Endothelial cell of hepatic sinusoid (primary cell): ENCODE results near the gene CARHSP1.
"Not testable (repeated sequence)": the region's sequence is repeated elsewhere in the genome, so short reads cannot be mapped to it uniquely, and the experiment has no call there.

Source experiments
- in situ Hi-C: cut with HindIII; loops from 2 replicates; pipeline ENCODE4 v1.10.0; 2017; ENCODE audit warnings: low sequenced_read_pairs

The CARHSP1 gene

DNA sequence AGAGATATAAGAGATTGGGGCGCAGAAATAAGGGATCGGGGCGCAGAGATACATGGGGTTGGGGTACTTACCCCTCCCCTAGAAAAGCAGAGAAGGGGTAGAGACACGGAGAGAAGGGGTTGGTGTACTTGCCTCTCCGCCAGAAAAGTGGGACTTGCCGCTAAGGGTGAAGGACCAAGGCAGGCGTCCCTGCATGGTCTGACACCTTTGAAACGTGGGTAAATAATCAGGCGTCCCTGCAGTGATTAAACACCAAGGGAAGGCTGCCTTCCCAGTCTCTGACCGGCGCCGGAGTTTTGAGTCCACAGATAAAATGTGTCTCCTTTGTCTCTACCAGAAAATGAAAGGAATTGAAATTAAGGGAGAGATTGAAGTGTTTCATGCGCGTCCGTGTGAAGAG is 31.2 kb downstream of the CARHSP1 start:
- in situ Hi-C loops = not testable (repeated sequence)

DNA sequence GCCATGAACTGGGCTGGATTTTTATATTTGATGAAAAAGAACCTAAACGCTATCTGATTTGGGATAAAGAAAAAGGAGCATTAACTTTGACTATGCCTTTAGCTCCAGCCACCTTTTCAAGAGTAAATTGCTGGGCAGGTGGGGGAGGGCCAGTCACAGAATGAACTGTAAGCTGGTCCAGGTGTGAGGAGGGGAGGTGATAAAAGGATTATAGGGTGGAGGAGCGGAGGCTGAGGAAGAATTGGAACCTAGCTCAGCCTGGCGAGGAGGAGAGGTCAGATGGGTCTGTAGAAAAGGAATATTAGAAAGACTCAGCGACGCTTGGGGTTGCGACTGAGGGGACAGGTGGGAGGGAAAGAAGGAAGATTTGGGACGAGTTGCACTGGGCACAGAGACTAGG is 32.0 kb downstream of the CARHSP1 start:
- in situ Hi-C loops = not testable (repeated sequence)

DNA sequence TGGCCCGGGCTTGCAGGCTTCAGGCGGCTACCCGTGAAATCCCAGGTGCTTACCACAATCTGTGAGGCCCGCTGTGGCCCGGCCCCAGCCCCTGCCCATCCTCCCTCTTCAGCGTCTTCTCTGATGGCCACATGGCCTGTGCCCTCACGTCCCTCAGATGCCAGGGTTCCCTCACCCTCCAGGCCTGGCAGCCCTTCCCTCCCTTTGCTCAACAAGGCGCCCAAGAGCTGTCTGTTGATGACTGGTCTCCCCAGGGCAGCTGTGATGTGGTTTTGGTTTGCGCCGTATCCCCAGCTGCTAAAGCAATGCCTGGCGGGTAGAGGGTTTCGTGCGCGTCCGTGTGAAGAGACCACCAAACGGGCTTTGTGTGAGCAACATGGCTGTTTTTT is 36.1 kb downstream of the CARHSP1 start:
- in situ Hi-C loops = no loop called here

DNA sequence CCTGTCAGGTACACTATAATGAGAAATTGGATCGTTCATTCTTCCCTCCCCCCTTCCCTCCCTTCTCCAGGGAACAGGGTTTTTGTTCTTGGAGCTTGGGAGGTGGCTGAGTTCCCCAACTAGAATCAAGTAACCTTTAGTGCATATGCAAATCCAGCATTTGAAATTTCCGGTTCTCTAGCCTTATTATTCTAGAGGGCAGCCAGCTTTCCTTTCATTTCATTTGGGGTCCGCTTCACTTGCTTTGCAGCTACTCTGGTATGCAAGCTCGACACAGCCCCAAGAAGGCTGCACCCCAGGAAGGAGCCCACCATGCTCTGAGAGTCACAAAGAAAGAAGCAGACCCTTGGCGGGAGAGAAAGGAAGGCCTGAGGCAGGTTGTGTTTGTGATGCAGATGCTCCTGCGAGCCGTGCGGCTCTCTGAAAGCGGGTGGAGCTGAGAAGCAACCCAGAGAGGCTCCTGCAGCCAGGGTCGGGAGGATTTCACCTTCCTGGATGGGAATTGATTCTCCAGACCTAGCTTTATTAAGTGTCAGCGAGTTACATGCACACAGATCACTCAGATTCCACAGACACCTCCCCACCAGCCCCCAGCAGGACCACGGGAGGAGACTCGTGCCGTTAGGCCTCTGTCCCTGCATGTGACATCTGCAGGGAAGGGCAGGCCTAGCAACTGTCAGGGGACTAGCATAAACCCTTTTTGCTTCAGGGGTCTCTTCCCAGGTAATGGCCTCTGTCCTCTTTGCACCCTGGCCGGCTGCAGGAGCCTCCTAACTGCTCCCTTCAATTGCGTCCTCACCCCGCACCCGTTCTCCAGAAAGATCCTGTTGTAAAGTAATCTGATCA is 36.7 kb downstream of the CARHSP1 start:
- in situ Hi-C loops = no loop called here

DNA sequence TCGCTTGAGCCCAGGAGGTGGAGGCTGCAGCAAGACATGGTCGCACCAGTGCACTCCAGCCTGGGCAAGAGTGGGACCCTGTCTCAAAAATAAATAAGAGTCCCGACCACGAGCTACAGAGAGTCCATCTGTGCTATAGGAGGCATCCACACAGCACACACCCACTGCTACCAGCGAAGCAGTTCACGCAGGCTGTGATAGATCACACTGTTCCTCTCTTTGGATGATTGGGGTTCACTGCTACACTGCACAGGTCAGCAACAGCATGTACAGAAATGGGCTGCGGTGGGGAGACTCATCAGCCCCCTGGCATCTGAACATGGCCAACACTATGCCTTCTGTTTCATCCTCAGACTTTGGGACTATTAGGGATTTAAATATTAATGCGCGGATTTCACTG is 37.4 kb downstream of the CARHSP1 start:
- in situ Hi-C loops = no loop called here

DNA sequence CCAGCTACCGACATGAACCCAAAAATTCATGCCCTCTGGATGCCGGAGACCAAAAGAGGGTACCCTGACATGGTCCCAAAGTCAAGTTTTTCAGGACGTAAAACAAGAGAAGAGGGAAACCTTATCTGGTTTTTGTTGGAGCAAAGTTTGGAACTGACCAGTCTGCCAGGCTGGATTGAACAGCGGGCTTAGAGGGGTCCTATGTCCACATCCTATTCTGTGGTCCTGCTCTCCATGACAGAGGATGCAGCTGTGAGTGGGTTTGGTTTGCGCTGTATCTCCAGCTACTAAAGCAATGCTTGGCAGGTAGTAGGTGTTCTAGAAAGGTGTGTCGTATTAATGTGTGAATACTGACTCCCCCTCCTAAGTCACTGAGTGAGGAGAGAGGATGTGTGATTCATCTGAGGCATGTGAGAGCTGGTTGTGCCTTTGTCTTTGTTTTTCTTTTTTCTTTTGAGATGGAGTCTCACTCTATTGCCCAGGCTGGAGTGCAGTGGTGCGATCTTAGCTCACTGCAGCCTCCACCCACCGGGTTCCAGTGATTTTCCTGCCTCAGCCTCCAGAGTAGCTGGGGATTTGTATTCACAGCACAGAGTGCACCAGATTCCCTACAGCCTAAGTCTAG is 40.2 kb downstream of the CARHSP1 start:
- in situ Hi-C loops = no loop called here

DNA sequence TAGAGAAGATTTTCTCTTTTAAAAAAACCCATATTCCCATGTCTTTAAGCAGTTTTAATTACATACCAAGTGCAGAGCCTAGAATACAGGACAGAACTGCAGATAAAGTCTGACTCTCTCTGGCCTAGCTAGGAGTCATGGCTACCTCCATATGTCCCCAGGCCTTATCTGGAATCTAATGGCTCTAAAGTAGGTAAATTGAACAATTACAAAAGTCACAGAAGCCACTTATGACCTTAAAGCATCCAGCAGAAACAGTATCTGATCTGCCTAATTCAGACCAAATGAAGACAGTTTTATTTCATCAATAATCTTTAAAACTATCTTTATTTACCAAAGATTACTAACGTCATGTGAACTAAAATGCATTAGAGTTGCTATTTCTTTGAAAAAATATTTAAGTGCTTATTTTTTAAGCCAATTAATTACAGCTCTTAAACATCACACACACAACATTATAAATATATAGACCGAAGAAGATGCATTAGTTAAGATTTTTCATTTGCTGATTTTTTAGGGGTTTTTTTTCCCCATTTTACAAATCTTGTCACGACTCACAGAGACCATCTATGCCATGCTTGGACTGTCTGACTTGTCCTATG is 42.4 kb downstream of the CARHSP1 start:
- in situ Hi-C loops = no loop called here

DNA sequence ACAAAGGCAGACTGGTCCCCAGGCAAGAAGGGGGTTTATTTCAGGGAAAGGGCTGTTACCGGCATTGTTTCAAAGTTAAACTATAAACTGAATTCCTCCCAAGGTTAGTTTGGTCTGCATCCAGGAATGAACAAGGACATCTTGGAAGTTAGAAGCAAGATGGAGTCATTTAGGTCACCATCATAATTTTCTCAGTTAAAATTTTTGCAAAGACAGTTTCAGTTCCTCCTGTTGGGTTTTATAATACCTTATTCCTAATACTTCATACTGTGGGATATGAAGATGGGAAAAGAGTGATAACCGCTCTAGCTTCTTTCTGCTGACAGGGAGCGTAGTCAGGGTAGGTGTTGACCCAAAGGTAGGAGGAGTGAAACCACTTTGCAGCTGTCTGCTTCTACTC is 46.4 kb downstream of the CARHSP1 start:
- in situ Hi-C loops = no loop called here

DNA sequence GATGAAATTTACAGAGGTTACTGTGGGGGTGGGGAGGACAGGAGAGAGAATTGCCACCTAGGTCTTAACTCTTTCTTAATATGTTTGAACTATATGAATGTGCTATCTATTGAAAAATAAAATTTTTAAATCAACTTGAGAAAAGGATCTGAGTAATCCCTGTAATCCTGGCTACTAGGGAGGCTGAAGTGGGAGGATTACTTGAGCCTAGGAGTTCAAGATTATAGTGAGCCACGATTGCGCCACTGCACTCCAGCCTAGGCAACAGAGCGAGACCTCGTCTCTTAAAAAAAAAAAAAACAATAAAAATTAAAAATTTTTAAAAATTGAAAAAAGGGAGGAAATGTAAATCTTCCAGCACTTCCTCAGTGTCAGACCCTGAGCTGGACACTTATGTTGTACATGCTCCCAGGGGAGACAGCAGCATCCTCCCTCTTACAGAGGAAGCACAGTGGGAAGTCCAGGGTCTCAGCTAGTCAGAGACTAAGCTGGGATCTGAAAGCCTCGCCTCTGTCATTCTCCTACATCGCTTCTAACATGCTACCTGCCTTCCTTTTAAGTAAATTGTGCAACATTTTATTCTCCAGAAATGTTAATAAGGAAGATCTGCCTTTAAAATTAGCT is 49.3 kb downstream of the CARHSP1 start:
- in situ Hi-C loops = no loop called here

DNA sequence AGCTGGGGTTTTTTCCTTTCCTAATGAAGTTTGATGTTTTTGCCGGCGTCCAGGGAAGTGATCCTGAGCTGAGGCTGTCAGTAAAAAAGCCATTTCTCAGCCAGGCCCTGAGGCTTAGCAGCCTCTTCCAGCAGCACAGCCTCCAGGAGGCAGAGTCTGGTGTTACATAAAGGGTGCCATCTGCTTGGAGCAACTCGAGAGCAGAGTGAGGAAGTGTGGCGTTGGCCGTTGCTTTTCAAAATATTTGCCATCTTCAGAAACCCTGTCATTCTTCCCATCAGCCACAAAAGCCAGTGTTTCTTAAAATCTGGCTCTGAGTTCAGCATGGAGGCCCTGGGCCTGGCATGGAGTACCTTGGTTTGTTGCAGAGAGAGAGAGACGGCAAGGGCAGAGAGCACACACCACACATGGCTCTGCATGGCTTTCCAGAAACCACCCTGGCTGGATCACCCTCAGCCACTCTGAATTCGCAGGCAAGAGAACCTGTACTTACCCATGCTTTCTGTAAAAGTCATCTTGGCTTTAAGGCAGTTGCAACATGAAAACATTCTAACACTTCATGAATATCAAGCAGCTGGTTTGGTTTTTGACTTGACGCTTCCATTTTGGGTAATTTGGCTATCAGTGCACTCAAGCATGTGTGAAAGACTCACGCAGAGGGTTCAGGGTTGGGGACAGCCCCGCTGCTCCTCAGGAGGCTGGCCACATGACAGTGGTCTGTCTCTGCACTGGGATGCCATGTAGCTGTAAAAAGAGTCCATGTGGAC is 50.1 kb downstream of the CARHSP1 start:
- in situ Hi-C loops = no loop called here

DNA sequence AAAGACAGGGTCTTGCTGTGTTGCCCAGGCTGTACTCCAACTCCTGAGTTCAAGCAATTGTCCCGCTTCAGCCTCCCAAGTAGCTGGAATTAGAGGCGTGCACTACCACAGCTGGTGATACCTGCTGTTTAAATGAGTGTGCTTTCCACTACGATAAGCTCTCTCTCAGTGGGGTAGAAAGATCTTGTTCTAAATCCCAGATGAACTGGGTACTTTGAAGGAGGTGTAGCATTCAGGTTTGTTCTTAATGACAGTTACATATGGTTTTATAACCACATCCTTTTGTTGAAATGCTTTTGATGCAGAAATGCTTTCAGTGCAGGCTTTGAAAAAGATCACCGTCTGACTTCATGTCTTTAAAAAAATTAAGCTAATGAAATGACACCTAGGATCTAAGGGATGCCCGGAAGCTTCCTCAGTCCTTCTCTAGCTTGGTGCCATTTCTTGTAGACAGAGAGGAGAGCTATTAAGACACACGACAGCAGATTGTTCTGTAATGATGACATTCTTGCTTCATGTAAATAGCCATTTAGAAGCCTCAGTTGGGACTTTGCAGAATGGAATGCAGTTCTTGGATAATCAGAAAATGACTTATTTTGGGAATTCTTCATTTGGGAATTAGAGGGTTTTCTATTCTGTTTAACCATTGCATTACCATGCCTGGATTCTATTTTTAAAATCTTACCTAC is 51.7 kb downstream of the CARHSP1 start:
- in situ Hi-C loops = no loop called here

DNA sequence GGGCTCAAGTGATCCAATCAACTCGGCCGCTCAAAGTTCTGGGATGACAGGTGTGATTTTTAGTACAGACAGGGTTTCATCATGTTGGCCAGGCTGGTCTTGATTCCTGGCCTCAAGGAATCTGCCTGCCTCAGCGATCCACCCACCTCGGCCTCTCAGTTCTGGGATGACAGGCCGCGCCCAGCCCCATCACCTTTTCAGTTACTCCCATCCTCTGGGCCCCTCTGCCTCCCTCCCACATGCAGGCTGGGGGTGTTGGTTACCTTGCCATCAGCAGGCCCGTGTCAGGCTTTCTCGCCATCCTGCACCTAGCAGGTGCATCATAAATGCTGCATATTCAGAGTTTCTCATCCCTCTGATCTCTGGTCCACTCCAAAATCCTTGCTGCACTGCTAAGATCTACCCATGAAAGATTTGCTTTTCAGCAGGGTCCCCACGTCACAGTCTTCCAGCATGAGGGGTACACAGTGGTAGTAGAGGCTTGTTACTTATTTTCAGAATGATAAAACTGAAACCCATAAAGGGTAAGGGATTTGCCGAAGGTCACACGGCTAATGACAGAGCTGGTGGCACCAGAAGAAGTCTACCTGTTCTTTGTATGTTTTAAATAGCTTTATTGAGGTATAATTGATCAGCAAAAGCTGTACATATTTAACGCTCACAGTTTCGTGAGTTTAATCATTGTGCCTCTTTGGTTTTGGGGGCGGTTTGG is 54.6 kb downstream of the CARHSP1 start:
- in situ Hi-C loops = no loop called here

DNA sequence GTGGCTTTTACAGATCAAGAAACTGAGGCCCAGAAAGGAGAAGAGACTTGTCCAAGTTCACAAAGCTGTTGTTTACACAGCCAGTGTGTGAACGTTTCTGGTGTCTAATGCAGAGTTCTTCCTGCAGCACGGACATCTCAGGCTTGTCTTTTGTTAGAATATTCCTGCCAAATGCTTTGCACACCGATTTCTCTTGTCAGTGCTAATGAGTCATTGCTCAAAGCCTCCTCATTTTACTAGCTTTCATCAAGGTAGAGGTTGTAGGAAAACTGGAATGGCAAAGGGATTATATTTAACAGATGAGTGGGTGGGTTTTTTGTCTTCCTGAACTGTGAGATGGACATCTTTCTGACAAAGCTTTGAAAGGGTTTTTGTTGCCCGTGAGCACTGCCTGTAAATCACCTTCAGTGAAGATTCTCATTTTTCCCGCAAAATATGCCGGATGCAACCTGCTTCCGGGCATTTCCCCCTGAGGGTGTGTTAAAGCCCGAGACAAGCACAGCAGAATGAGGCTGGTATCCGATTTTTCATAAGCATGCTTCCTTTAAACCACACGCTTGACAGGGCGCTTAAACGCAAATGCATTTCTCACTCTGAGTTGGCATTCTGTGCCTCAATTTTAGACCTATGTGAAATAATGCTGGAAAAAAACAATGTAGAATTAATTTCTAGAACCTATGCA is 56.5 kb downstream of the CARHSP1 start:
- in situ Hi-C loops = no loop called here

DNA sequence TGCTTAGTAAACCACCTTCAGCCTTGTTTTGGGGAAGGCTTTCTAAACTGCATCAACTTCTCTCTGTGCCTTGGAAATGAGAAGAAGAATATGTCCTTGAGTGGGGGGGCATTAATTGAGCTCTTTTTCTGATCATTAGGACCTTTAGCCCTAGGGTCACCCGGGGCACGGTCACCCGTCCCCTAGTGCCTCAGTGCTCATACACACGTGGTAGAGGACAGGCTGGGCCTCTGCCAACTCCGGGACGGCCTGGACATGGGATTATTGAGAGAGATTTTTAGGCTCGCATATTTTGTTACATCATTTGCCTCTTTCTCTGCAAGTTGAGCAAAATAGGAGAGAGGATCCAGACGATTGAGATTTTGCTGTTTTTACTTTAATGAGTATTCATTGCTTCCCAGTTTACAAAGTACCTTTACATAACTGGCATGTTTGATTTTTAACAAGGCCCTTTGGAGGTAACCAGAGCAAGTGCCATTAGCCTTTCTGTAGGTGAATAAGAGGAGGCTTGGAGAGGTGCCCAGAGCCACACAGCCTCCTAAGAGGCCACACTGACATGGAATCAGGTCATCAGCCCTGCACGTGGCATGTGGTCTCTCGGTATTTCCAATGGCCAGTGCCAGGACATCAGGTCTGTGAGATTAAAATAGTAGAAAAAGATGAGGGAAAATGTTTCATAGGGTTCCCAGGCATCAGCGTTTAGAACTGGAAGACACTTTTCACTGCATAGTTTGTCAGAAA is 60.0 kb downstream of the CARHSP1 start:
- in situ Hi-C loops = no loop called here

DNA sequence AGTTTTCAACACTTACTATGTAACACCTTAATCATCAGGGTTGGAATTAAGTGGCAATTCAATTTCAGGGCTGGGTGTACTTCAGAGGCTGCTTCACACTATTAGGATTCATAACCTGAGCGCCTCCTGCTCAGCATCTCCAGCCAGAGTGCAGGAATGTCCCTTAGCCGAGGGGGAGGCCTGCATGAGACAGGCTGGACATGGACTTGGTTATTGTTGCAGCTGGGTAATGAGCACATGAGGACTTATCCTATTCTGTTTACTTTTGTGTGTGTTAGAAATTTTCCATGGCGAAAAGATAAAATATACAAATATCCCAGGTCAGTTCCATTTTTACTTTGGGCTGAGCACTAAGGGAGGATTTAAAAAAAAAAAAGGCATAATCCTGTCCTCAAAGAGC is 60.8 kb downstream of the CARHSP1 start:
- in situ Hi-C loops = no loop called here

DNA sequence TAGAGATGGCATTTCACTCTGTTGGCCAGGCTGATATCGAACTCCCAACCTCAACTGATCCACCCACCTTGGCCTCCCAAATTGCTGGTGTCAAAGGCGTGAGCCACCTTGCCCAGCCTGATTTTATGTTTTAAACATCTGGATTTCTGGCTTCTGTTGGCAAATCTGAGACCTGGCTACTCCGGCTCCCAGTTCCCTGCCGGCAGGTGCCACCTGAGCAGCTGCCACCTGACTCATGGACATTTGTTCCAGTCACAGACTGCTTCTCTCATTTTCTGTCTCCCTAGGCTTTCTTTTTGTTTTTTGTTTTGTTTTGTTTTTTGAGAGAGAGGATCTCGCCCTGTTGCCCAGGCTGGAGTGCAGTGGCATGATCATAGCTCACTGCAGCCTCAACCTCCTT is 61.6 kb downstream of the CARHSP1 start:
- in situ Hi-C loops = no loop called here

DNA sequence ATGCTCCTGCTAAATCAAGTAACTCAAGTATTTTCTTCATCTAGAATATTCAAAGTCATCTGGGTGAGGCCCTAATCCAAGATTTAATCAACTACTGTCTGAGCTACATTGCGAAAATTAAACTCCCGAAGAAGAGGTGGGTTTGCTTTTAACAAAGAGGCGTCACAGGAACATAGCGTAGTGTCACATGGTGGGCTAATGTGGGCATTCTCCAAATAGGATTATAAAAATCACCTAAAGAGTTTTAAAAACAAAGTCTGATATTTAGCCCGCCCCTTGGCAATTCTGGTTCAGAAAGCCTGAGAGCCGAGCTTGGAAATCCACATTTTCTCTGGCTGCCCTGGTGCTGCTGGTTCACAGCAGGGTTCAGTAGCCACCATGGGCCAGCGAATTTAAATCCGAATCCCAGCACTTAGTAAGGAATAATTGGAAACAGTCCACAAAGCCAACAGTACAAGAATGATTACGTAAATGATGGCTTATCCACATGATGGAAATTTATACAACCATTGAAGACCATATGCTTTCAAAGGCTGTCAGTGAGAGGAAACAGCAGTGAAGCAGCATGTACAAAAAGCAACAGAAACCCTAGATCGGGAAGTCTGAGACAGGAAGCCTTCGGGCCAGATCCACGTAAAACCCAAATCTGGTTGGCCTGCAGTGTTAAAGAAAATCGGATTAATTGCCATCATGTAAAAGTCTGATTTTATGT is 62.4 kb downstream of the CARHSP1 start:
- in situ Hi-C loops = no loop called here

DNA sequence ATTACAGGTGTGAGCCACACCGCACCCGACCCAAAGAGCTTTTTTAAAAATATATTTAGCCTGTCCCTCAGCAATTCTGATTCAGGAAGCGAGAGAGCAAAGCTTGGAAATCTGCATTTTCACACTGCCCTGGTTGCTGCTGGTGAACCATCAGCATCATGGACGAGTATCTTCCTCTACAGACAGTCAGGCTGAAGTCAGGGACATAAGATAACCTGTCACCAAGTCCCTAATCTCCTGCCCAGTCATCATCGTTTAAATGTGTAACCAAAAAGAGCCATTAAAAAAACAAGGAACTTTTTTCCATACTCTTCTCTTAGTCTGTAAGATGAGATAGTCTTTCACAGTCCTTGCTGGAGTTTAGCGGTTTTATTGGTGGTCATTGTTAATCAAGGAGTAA is 64.5 kb downstream of the CARHSP1 start:
- in situ Hi-C loops = loop anchor here (5.0 kb wide), 1 partner anchor 88 kb away; no protein-coding TSS in a partner anchor
